ENCODE results near the gene ELP1.
A peak's percentile ranks its signal among the peaks of the same experiment; 100 is the strongest.
"Not testable (repeated sequence)": the region's sequence is repeated elsewhere in the genome, so short reads cannot be mapped to it uniquely, and the experiment has no call there.

ELP1 gene, protein sequence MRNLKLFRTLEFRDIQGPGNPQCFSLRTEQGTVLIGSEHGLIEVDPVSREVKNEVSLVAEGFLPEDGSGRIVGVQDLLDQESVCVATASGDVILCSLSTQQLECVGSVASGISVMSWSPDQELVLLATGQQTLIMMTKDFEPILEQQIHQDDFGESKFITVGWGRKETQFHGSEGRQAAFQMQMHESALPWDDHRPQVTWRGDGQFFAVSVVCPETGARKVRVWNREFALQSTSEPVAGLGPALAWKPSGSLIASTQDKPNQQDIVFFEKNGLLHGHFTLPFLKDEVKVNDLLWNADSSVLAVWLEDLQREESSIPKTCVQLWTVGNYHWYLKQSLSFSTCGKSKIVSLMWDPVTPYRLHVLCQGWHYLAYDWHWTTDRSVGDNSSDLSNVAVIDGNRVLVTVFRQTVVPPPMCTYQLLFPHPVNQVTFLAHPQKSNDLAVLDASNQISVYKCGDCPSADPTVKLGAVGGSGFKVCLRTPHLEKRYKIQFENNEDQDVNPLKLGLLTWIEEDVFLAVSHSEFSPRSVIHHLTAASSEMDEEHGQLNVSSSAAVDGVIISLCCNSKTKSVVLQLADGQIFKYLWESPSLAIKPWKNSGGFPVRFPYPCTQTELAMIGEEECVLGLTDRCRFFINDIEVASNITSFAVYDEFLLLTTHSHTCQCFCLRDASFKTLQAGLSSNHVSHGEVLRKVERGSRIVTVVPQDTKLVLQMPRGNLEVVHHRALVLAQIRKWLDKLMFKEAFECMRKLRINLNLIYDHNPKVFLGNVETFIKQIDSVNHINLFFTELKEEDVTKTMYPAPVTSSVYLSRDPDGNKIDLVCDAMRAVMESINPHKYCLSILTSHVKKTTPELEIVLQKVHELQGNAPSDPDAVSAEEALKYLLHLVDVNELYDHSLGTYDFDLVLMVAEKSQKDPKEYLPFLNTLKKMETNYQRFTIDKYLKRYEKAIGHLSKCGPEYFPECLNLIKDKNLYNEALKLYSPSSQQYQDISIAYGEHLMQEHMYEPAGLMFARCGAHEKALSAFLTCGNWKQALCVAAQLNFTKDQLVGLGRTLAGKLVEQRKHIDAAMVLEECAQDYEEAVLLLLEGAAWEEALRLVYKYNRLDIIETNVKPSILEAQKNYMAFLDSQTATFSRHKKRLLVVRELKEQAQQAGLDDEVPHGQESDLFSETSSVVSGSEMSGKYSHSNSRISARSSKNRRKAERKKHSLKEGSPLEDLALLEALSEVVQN (N-terminal part only)

DNA sequence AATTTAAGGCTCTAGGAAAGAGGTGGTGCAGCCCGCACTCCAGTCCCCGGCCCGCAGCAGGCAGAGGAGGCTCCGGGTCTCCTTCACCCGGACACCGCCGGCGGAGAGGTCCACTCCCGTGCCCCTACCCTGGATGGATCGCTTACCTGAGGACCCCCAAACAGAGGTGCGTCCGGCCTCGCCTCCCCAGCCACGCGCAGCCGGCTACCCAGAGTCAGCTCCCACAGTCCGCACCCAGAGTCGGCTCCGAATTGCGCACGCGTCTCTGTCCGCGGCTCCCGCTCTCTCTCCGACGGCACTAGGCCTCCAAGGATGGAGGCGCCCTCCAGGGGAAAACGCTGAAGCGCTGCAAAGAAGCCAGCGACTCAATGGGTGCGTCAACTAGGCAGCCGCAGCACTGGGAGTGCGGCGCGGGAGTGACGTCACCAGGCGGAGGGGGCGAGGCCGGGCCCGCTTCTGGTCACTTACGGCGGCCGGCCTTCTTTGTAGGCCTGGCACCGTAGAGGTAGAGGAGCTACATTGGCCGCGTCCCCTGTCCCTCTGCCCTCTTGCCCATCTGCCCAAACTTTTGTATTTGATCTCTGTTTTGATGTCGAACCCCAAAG, at the start of gene ELP1:
Gene ELP1 (minus strand): TSS at position 407 of the 605 bp plus-strand sequence. CDS start 2,978 bp downstream, outside the sequence.
- DNase-seq, result peak; percentile 93

DNA sequence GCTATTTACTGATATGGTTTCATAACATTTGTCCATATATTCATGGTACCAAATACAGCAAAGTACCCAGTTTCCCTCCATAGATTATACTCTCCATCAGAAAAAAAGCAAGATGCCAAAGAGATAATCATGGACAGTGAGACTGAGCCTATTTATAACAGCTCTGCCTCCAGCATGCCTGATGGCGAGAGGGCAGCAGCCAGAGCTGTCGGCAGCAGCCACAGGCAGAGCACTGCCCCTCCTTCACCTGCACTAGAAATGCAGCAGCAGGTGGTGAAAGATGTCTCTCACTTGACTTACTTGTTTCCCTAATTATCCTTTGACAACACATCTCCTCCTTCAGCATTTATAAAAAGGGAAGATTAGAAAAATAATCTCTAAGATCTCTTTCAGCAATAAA, 47.0 kb upstream of the ELP1 start:
- no peak for DNase-seq

DNA sequence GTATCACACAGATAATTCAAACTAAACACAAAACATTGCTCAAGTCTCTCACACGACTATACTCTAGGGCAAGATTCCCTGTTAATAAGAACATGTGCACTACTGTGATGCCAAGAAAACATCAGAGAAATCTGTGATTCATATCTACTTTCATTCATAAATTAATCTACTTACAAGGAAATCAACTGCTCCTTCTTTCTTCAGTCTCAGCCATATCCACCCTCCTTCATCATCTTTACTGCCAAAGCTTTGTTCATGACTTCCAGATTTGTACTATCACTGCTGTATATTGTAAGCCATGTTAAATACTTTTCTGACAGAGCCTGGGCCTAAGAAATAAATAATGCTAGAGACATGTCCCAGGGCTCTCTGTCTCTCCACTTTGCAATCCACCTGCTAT, 44.3 kb upstream of the ELP1 start:
- no peak for DNase-seq

DNA sequence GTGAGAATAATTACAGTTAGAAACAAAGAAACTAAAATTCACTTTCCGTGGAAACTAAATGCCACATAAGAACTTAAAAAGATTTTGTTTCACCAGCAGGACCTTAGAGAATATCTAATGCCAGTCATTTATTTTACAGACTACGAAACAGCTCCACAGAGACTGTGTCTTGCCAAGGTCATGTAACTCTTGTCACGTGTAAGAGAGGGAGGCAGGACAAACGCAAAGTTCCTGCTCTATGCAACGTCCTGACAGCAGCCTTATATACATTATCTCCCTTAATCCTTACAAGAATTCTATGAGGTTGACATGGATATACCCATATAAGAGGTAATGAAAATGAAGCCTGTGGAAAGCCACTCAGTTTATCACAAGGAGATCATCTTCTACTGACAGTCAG, 40.0 kb upstream of the ELP1 start:
- DNase-seq, result no peak

DNA sequence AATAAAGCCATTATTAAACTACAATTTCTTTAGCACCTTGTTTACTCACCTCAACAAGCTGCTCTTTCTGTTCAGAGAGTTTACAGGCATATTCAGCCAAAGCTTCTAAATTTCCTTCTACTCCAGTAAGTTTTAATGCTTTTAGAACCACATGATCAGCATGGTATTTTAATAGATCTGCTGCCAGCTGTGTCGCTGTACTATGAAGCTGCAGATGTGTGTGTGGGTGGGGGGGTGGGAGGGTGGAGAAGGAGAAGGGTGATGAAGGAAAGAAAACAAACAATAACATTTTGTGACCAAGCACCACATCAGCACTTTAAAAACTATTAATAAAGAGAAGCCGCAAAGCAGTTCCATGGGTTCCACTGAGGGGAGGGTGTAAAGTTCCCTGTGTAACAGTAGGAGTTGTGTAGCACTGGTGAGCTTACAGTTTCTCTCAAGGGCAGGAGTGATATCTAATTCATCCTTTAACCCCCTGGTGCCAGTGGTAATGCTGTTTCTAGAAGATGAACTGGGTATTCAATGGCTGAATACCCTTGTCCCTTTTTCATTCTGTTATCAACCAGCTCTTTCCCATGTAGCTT, 38.8 kb upstream of the ELP1 start:
- no peak for DNase-seq

DNA sequence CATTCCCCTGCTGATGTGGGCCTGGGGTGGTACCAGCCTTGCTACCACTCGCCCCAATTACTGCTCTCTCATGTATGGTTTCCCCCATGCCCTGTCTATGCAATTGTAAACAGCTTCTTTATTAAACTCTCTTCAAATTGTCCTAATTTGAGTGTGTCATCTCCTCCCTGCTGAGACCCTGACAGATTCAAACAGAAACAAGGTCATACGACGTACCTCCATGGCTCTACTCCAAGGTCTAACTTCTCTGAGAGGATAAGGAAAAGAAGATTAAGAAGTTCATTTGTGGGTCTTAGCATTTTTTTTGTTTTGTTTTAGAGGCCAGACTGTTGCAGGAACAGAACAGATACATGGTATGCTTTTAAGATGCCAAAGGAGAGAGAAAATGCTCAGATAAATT, 38.3 kb upstream of the ELP1 start:
- no peak for DNase-seq

DNA sequence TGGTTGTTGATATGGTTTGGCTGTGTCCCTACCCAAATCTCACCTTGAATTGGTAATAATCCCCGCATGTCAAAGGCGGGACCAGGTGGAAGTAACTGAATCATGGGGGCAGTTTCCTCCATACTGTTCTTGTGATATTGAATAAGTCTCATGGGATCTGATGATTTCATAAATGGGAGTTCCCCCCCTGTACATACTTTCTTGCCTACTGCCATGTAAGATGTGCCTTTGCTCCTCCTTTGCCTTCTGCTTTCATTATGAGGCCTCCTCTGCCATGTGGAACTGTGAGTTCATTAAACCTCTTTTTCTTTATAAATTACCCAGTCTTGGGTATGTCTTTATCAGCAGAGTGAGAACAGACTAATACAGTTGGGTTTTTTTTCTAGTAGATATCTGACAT, 37.5 kb upstream of the ELP1 start:
- not testable (repeated sequence) for DNase-seq

DNA sequence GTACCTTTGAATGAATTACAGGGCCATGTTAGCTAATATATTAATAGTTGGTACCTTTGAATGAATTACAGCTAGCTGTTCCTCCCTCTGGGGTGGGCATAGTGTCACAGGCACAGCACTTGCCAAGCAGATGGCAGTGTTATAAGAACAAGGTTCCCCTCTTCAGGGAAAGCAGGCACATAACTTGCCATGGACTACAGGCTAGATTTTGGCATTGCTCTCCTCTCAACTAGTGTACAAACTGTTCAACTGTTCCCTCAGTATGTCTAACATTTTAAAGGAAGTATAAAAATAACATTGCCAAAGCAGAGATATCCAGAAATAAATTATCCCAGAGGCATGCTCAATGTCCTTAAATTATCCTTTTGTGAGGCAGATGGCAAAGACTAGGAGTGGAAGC, 34.0 kb upstream of the ELP1 start:
- no peak for DNase-seq

DNA sequence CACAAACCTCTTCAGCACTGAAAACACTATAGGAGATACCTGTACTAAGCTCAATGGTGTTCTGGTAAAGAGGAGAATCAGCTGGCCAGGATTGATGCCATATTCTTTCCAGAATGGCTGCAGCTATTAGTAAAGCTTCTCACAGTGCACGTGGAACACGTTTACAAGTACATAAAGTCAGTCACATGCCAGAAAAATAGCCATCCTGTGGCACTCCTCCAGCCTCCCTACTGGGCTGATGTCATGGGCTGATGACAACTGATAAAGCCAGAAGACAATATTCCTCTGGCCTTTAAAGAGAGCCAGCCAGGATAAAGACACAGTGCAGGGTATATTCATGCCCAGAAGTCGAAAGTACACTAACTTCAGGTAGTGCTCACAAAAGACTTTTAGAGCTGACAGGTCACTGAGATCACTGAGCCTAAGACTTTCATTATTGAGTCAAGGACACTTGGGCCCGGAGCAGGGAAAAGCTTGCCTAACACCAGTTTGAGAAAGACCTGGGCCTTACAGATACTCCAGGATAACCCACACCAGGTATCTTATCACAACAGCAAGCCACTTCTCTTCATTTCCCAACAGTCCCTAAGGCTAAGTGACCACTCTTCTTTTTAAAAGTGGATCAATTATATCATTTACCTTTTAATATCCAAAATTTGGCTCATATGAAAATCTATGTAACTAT, 29.7 kb upstream of the ELP1 start:
- no peak for DNase-seq

DNA sequence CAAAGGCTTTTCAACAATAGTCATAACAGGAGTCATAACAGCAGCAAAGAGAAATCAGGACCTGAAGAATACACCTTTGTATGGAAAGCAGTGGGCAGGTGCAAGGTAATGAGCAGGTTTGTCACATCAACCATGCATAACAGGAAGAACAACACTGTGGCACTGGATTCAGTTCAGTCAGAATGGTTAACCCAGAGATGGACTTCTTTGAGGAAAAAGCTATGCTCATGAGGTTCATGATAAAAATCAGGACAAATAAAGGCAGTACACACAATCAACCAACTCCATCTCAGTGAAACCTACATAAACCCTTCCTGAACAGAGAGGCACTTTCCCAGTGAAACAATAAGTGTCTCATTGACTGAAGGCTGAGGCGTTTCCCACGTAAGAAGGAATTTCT, 27.2 kb upstream of the ELP1 start:
- no peak for DNase-seq

DNA sequence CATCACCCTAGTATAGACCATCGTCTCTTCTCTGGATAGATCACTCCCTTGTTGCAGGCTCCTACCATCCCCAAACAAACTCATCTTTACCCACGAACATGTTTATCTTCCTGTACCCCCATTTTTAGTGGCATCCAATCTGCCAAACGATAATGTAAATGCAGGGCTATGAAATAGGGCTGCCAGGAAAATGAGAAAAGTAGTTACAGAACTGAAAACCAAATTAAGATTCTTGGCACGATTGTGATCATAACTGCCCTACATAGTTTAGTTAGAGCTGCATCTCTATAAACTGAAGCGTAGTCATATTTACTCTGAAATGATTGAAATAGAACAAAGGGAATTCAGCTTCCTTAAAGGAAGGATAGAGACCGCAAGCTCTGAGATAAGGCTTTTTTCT, 26.4 kb upstream of the ELP1 start:
- DNase-seq, result no peak

DNA sequence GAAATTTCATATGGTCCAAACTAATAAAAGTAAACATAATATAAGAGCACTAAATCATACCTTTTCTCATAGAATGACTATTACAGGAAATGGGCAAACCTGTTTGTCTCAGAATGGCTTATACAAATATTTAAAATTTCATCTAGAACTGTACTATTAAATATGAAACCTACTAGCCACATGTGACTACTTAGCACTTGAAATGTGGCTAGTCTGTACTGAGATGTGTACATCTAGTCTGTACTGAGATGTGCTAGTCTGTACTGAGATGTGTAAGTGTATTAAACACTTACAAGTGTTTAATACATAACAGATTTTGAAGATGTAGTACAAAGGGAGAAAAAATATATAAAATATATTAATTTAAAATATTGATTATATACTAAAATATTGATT, 22.7 kb upstream of the ELP1 start:
- no peak for DNase-seq

DNA sequence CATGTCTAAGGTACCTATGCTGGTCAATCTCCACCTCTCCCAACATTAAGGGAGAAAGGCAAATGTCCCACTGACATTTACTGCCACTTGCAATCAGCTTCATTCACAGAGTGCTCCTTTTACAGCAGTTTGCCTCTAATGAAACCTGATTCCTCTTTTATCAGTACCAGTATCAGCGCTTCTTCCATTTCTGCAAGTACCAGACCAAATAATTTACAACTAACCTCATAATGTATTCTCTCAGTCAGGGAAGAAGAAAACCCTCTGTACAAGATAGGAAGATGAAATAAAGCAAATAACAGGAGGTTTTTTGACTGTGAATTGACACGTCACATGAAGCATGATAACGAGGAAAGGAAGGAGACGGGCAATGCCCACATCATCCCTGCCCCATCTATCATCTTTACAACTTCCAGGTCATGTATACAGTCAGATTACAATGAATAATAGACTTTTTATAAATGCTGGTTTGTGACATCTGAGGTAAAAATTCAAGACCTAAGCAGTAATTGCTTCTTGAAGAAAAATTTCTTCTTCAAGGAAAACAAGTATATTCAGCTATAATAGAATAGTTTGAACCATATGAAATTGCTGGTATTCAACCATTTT, 22.2 kb upstream of the ELP1 start:
- no peak for DNase-seq

DNA sequence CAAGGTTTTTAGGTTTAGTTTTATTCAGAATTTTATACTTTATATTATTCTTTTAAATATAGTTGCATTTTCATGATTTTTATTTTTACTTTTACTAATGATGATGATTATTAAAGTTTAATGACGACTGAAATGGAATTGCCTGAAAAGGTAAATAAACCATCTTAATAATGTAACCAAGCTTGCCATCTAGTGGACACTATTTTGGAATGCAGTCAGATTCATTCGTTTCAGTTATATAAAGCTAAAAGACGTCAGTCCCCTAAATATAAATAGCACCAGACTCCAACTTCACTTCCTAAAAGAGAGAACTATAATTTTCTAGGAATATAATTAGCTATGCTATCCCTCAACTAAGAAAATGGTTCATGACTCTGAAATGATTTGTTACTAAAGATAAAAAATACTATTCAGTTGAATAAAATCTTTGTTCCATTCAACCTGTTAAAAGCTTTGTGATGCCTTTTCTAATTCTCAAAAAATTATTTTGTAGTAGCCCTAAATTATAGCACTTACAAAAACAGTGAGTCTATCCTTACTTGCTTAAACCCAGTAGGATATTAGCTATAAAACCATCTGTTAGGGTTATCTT, 20.2 kb upstream of the ELP1 start:
- DNase-seq, result no peak

DNA sequence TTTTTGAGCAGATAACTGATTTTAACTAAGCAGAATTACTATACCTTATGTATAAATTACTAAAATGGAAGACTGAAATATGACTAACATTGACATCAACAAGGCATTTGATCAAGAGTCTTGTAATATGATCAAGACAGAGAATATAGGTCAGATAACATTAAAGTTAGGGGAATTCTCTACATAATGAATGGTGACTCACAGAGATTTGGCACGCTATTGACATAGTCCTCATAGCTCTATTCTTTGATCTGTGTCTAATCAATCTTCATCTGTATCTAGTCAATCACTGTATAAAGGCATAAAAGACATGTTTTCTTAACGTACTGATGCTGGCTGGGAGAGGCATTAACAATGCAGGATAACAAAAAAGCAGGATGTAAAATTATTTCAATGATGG, 17.7 kb upstream of the ELP1 start:
- DNase-seq, result no peak

DNA sequence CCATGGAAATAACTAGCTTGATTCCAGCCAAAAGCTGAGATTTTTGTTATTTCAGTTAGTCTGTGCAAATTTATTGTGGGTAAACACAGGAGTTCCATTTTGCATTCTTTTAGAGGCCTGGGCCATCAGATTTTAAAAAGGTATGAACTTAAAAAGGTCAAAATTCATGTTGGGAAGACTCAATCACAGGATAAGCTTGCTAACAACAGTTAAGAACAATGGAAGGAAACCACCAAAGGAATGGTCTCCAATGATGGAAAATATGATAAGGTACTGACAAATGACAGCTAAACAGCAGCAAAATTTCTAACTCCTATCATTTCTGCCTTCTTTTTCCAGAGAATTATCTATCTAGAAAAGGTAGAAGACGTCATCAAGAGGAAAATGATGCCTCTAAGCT, 16.2 kb upstream of the ELP1 start:
- DNase-seq, result no peak

DNA sequence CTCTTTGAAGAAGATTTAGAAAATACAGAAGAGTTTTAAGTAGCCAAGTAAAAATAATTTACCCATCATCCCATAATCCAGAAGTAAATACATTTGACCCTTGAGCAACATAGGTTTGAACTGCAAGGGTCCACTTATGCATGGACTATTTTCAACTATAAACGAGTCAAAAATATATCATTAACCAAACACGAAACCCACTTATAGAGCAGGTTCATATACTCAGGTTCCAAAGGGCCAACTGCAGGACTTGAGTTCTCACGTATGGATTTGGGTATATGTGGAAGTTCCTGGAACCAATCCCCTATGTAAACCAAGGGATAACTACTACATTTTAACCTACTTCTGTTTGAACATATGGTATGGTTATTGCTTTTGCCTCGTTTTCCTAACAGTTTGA, 6.1 kb upstream of the ELP1 start:
- DNase-seq, result no peak

DNA sequence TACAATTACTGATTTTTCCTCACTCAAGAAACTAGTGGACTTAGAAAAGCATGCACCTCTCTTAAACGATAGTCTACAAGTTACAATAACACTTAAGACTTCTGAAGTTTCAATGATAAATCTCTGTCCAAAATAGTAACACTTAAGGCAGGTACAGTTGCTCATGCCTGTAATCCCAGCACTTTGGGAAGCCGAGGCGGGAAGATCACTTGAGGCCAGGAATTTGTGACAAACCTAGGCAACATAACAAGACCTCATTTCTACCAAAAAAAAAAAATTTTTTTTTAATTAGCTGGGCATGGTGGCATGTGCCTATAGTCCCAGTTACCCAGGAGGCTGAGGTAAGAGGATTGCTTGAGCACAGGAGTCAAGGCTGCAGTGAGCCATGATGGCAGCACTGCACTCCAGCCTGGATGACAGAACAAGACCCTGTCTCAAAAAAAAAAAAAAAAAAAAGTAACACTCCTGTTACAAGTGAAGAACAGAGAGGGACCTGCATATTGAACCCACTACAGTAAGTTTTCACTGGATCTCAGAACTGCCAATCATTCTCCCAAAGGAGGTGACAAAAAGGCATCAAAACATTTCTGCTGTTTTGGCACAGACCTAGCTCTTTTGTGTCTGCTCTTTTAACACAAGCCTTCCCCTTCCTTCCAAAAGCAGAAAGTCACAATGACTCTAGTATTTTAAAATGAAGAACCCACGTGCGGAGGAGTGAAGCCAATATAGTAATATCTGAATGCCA, 3.8 kb upstream of the ELP1 start:
- no peak for DNase-seq

DNA sequence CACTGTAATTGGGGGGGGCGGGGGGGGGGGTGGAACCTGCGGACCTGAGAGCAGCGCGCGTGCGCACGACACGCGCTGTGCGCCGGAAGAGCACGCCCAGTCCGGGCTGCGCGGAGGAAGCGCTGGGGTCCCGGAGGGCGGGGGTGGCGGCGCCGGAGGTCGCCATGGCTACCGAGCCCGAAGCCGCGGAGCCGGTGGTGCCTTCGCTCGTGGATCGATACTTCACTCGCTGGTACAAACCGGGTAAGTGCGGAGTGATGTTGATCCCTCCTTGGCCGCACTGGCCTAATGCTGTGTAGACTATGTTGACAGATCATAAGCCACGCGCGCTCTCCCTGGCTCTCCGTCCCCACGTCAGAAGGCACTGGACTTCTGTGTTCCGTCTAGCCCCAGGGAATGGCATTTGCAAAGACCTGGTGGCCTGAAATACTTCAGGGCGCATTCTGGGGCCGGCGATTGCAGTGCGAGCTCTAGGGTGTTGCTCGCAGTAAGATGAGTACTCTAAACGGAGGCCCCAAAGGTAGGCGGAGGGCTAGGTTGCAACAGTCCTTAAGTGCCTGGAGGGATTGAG, 484 bp upstream of the ELP1 start, which contains the start of gene ABITRAM:
Gene ABITRAM (plus strand): TSS at position 78 of the 571 bp plus-strand sequence. CDS start 87 bp downstream, at position 165.
- DNase-seq, result peak; percentile 85

DNA sequence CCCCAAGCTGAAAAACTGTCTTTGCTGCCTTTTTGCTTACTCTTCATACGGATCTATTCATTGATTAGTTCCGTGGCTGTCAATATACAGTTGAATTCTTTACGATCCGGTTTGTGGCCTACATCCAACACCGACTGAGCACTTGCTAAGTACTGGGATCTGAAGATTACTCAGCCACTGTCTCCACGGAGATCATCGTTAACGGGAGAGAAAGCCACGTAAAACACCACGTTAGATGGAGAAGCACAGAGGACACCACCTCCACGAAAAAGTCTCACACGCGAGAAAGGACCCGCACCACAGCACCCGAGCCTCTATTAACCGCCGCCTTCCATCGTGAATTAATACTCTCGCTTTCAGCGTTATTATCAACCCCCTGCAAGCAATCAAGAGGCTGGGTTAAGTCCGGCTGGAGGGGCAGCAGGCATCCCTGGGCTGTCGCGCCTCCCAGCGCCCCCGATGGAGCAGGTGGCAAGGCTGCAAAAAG, 650 bp downstream of the ELP1 start:
- DNase-seq, result no peak

Data from NCI-H1092 (cell line).